IPS-18c (cell line): ENCODE data around the gene C2orf15.

ENCODE experiments used
- H3K4me3 ChIP-seq: 2 replicates; pipeline ENCODE4 v1.7.0; 2013; ENCODE audit warnings: low read depth, mild to moderate bottlenecking, low read length, moderate library complexity; ENCODE audit not compliant: insufficient read depth
- H3K9me3 ChIP-seq: one replicate; pipeline ENCODE4 v1.6.1; 2013; ENCODE audit warnings: mild to moderate bottlenecking, low read length, moderate library complexity; ENCODE audit not compliant: control insufficient read depth, insufficient read depth

The C2orf15 gene

GRCh38 chr2:99200076-99200800 lies 58.7 kb downstream of the C2orf15 start:
- H3K9me3 ChIP-seq, result peaks cover 4% of the 10 kb centered on the region
- no peak overlapping the region for H3K4me3 ChIP-seq
